Esophagus muscularis mucosa (tissue), 4 donors: ENCODE data around the gene VSX1. TPM values are rescaled to one million over a fixed set of nuclear protein-coding genes. Genes with fewer than 3 reads are reported as not detected.

Experiments used
- DNase-seq: peaks from one replicate; pipeline ENCODE4 v3.0.0-alpha.2; 2017; ENCODE audit errors: extremely low spot score
- H3K27ac ChIP-seq, 4 donors: fragments of 200-600 bp; sonication (generic); replicated peaks in 1 of 4; 1 replicate in 3 of 4; 2 replicates in 1 of 4; pipeline ENCODE4 v1.5.1; 2016 to 2019; ENCODE audit warnings: mild to moderate bottlenecking in 1 of 4
- H3K27me3 ChIP-seq, 4 donors: fragments of 200-600 bp; sonication (generic); one replicate each; pipeline versions ENCODE4 v1.5.1 to v1.6.0; 2016 to 2019
- H3K36me3 ChIP-seq, 4 donors: fragments of 200-600 bp; sonication (generic); one replicate each; pipeline ENCODE4 v1.5.1; 2016 to 2019
- H3K4me1 ChIP-seq, 4 donors: fragments of 200-600 bp; sonication (generic); one replicate each; pipeline ENCODE4 v1.5.1; 2016 to 2019
- H3K4me3 ChIP-seq, 4 donors: fragments of 200-600 bp; sonication (generic); 1 replicate in 2 of 4; 2 replicates in 2 of 4; pipeline ENCODE4 v1.5.1; 2016 to 2019; ENCODE audit warnings: mild to moderate bottlenecking in 4 of 4, moderate library complexity in 1 of 4
- H3K9me3 ChIP-seq, 4 donors: fragments of 200-600 bp; sonication (generic); 1 replicate in 3 of 4; 2 replicates in 1 of 4; pipeline ENCODE4 v1.5.1; 2016 to 2019
- EP300 ChIP-seq: sonication (generic); formaldehyde crosslinking; IDR thresholded peaks from one replicate; pipeline ENCODE4 v1.6.1; 2017; ENCODE audit warnings: antibody characterized with exemption
- POLR2A ChIP-seq: fragments of 450-650 bp; IDR thresholded peaks from one replicate; pipeline ENCODE4 v1.6.1; 2017; ENCODE audit warnings: antibody characterized with exemption, moderate library complexity, mild to moderate bottlenecking, low read depth
- POLR2AphosphoS5 ChIP-seq, 2 donors: sonication (generic); formaldehyde crosslinking; IDR thresholded peaks; one replicate each; pipeline ENCODE4 v1.6.1; 2017; ENCODE audit warnings: antibody characterized with exemption in 2 of 2
- WGBS: methylation state at CpG from one replicate; pipeline ENCODE4 v1.1.5; 2018; 5-methylcytosine and 5-hydroxymethylcytosine counted together
- intact Hi-C: fragments of 100-400 bp; cut with DNase I; formaldehyde crosslinking; loops from one replicate; pipeline ENCODE4 v1.15.1; 2023
- total RNA-seq, 4 donors: library from RNA; depleted of rRNA; stranded (reverse); fragments of >200 nt; gene quantifications; one replicate each; pipeline versions ENCODE4 v1.1.0 to v1.2.1, GENCODE V29; 2016
- TF ChIP-seq, protein P1 (sequence below), 3 experiments: fragments of 200-600 bp in 2 of 3; fragments of 450-650 bp in 1 of 3; sonication (generic) in 2 of 3; IDR thresholded peaks; one replicate each; pipeline ENCODE4 v1.5.1; 2017 to 2019; ENCODE audit warnings: antibody characterized with exemption in 3 of 3, mild to moderate bottlenecking in 2 of 3, moderate library complexity in 1 of 3

VSX1 gene
- total RNA-seq, 4 donors from 2014 or later: 0.83 TPM; not detected in 3

DNA sequence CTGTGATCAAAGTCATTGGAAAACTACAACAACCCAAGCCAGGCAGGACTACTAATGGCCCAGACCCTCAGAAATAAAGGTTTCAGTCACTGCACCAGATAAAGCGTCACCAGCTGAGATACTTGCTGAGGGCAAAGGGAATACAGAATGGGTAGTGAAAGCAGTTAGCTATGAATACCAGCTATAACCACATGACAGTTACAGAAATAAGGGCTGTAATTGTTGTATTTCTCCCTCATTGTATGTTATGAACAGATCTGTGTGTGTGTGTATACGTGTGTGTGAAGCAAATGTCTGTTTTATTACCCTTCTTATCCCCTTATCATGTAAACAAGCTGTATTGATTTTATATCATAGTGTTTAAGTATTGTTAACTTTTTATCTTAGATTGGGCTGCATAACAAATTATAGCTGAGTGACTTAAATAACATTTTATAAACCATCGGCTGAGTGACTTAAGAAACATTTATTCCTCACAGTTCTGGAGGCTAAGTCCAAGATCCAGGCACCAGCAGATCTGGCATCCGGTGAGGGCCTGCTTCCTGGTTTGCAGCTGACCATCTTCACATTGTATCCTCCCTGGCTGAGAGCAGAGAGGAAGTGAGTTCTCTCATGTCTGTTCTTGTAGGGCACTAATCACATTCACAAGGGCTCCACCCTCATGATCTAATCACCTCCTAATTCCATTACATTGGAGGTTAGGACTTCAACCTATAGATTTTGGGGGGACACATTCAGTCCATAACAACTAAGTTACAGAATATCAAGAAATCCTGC, 46.0 kb upstream of the VSX1 start:
- H3K4me1 ChIP-seq: no peaks in the 10 kb centered on the region
- no peaks in the 10 kb centered on the region for H3K9me3 ChIP-seq
- no peak overlapping the region for H3K4me3 ChIP-seq
- no peaks in the 10 kb centered on the region for H3K27me3 ChIP-seq
- 79% methylated on average over 4 of the region's 4 CpGs for WGBS
- TF ChIP-seq EP300 (no peak), POLR2A (no peak), POLR2AphosphoS5 (IDR thresholded peaks at IDR 0.05) (no peak)
- TF ChIP-seq, protein P1, sequence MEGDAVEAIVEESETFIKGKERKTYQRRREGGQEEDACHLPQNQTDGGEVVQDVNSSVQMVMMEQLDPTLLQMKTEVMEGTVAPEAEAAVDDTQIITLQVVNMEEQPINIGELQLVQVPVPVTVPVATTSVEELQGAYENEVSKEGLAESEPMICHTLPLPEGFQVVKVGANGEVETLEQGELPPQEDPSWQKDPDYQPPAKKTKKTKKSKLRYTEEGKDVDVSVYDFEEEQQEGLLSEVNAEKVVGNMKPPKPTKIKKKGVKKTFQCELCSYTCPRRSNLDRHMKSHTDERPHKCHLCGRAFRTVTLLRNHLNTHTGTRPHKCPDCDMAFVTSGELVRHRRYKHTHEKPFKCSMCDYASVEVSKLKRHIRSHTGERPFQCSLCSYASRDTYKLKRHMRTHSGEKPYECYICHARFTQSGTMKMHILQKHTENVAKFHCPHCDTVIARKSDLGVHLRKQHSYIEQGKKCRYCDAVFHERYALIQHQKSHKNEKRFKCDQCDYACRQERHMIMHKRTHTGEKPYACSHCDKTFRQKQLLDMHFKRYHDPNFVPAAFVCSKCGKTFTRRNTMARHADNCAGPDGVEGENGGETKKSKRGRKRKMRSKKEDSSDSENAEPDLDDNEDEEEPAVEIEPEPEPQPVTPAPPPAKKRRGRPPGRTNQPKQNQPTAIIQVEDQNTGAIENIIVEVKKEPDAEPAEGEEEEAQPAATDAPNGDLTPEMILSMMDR (IDR thresholded peaks at IDR 0.05): no peak
- peak; percentile 26 for DNase-seq
- no peaks in the 10 kb centered on the region for H3K36me3 ChIP-seq
- H3K27ac ChIP-seq: no peak overlapping the region
- intact Hi-C loops: no loop called here

DNA sequence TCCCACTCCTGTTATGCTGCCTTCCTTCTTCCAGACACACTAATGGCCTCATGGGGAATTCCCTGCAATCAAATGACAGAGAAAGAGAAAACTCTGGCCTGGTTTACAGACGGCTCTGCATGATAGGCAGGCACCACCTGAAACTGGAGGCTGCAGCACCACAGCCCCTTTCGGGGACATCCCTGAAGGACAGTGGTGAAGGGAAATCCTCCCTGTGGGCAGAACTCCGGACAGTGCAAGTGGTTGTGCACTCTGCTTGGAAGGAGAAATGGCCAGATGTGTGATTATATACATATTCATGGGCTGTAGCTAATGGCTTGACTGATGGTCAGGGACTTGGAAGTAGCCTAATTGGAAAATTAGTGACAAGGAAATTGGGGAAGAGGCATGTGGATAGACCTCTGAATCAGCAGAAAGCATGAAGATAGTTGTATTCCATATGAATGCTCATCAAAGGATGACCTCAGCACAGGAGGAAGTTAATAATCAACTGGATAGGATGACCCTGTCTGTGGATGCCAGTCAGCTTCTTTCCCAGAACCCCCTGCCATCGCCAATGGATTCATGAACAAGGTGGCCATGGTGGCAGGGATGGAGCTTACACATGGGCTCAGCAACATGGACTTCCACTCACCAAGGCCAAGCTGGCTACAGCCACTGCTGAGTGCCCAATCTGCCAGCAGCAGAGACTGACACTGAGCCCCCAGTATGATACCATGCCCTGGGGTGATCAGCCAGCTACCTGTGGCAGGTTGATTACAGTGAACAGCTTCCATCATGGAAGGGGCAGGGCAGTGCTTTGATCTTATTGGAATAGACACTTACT, 44.5 kb upstream of the VSX1 start:
- Histone ChIP-seq H3K4me1 (no peaks in the 10 kb centered on the region), H3K36me3 (no peaks in the 10 kb centered on the region), H3K27me3 (no peaks in the 10 kb centered on the region), H3K27ac (no peak overlapping the region), H3K4me3 (no peak overlapping the region), H3K9me3 (no peaks in the 10 kb centered on the region)
- 85% methylated on average over 3 of the region's 4 CpGs for WGBS
- TF ChIP-seq, protein P1 (IDR thresholded peaks at IDR 0.05): no peak
- no peak for TF ChIP-seq POLR2A
- TF ChIP-seq EP300: no peak
- TF ChIP-seq POLR2AphosphoS5 (IDR thresholded peaks at IDR 0.05): no peak
- intact Hi-C loops: no loop called here
- DNase-seq: peak; percentile 62

DNA sequence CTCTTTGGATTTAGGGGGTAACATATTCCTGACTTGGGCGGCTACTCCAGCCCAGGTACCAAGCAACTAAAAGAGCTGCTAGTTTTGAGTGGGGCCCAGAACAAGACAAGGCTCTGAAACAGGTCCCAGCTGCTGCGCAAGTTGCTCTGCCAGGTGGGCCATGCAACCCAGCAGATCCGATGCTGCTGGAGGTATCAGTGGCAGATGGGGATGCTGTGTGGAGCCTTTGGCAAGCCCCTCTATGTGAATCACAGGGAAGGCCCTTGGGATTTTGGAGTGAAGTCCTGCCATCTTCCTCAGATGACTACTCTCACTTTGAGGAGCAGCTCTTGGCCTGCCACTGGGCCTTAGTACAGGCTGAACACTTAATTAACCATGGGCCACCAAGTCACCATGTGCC, 43.7 kb upstream of the VSX1 start:
- intact Hi-C loops: no loop called here
- TF ChIP-seq, protein P1 (IDR thresholded peaks at IDR 0.05): no peak
- TF ChIP-seq EP300 (no peak), POLR2A (no peak), POLR2AphosphoS5 (IDR thresholded peaks at IDR 0.05) (no peak)
- WGBS: 100% methylated on average over 1 of the region's 3 CpGs

DNA sequence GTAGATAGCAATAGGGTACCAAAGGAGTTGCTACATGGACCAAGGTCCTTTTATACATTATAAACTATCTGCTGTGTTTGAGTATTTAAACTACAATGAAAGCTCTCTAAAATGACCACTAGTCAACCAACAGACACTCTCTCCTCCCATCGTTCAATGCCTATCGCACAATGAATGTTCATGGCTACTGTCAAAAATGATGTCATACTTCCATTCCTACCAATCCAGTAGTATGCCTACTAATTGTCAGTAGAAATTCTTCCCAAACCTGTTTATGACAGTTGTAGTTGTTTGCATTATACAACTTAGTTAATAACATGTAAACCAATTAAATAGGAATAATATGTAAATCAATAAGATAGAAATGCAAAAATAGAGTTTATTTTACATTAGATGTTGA, 39.0 kb upstream of the VSX1 start:
- WGBS: 87% methylated on average over 2 of the region's 2 CpGs
- Histone ChIP-seq H3K36me3 (no peaks in the 10 kb centered on the region), H3K27me3 (peaks cover 0 to 8% (median 0%) of the 10 kb centered on the region in 4 donors), H3K9me3 (no peaks in the 10 kb centered on the region), H3K27ac (no peak overlapping the region), H3K4me3 (no peak overlapping the region), H3K4me1 (peaks cover 3 to 12% (median 6%) of the 10 kb centered on the region in 4 donors)
- TF ChIP-seq EP300: no peak
- TF ChIP-seq, protein P1 (IDR thresholded peaks at IDR 0.05): no peak
- intact Hi-C loops: no loop called here
- no peak for DNase-seq

More for the DNA sequence above, 43.7 kb upstream of the VSX1 start:
- H3K36me3 ChIP-seq: no peaks in the 10 kb centered on the region
- H3K4me3 ChIP-seq: no peak overlapping the region
- no peak overlapping the region for H3K27ac ChIP-seq
- H3K9me3 ChIP-seq: no peaks in the 10 kb centered on the region
- no peaks in the 10 kb centered on the region for H3K27me3 ChIP-seq
- peak; percentile 89 for DNase-seq
- H3K4me1 ChIP-seq: no peaks in the 10 kb centered on the region
